C4-2B (cell line): ENCODE measurements around the gene DHRS3.

ENCODE experiments used
- ZFX ChIP-seq: fragments of 450-650 bp; IDR thresholded peaks from 2 replicates; pipeline ENCODE4 v1.6.1; 2017
- TF ChIP-seq, protein P1 (sequence below): fragments of 450-650 bp; conservative IDR thresholded peaks from 2 replicates; pipeline ENCODE4 v1.5.1; 2017; ENCODE audit warnings: mild to moderate bottlenecking

DNA sequence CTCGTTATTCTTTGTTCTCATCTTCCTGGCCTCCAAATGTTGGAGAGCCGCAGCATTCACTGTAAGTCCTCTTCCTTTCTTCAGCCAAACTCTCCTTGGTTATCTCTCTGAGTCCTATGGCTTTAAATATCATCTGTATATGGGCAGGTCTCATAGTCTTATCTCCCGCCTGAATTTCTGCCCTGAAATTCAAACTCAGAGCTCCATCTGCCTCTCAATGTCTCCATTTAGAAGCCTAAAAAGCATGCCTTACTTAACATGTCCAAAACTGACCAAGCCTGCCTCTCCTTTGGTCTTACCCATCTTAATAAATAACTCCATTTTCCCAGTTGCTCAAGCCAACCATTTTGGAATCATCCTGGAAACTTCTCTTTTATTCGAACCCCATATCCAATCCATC lies 80.7 kb downstream of the DHRS3 start:
- TF ChIP-seq, protein P1, sequence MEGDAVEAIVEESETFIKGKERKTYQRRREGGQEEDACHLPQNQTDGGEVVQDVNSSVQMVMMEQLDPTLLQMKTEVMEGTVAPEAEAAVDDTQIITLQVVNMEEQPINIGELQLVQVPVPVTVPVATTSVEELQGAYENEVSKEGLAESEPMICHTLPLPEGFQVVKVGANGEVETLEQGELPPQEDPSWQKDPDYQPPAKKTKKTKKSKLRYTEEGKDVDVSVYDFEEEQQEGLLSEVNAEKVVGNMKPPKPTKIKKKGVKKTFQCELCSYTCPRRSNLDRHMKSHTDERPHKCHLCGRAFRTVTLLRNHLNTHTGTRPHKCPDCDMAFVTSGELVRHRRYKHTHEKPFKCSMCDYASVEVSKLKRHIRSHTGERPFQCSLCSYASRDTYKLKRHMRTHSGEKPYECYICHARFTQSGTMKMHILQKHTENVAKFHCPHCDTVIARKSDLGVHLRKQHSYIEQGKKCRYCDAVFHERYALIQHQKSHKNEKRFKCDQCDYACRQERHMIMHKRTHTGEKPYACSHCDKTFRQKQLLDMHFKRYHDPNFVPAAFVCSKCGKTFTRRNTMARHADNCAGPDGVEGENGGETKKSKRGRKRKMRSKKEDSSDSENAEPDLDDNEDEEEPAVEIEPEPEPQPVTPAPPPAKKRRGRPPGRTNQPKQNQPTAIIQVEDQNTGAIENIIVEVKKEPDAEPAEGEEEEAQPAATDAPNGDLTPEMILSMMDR = no peak
- TF ChIP-seq ZFX = no peak
